ENCODE measurements around the gene FOXA2.
"Not testable (repeated sequence)": the region's sequence is repeated elsewhere in the genome, so short reads cannot be mapped to it uniquely, and the experiment has no call there.

FOXA2 gene

DNA sequence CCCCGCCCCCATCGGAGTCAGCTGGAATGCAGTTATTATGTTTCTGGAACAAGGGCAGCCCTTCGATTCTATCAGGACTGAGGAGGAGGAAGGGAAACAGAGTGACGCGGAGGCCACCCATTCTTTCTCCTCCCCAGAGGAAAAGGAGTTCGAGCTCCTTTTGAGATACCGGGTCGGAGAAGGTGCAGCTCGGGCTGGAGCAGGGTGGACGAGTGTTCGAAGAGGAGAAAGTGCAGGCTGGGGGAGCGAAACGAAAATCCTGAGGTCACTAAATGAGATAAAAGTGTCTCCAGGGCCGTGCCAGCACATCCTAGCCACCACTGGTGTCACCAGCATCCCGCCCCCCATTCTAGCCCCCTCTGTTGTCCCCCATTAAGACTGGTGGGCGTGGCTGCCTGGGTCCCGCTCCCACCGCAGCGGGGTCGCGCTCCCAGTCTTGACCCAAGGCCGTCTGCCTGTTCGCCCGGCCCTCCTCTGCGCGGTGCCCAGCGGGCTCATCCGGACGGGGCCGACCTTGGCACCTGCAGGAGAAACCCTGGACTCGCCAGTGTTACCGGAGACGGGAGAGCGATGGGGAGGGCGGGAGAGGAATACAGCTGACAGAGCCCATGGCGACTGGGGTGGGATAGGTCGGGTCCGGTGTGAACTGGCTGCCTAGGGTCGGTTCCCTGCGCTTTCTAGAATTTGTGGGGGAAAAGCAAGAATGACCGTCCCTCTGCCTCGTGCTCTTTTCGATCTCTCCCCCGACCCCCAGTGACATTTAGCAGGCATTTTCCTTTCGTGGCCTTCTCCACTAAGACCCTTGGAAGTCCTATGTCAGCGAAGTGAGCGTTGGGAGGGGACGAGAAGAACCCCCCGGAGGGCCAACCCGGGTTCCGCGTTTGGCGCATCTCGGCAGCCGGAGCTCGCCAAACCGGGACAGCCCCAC, 16.2 kb downstream of the FOXA2 start:
- DNase-seq = no peak

DNA sequence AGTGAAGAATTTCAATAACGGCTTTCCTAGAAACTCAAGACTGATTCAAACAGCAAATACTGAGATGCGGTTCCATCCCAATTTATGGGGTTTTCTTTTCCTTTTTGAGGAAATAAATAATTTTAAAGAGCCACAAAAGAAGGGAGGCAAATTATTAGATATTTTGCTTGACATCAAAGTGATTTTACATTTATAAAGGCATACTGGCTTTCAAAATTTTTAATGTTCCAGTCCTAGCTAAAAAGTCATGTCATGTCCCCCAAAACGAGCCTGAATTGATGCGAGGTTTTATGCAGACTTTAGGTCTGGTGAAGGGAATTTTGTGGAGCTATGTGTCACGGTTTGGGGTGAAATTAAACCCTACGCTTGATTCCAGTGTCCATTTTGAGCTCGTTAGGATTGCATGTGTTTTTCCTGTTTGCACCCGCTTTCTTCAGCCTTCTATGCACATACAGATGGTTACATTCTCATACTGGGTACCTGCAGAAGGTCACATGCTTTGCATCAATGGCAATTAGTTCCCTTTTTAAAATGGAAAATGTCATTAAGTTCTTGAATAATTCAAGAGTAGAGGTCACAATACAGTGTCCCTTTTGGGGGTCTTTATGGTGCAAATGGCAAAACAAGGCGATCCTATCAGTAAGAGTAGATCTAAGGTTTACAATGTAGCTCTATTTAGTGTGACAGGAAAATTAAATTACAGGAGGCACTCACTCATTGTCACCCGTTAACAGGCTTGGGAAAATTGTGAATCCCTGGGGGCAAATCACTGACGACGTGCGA, 17.3 kb downstream of the FOXA2 start:
- no peak for DNase-seq

DNA sequence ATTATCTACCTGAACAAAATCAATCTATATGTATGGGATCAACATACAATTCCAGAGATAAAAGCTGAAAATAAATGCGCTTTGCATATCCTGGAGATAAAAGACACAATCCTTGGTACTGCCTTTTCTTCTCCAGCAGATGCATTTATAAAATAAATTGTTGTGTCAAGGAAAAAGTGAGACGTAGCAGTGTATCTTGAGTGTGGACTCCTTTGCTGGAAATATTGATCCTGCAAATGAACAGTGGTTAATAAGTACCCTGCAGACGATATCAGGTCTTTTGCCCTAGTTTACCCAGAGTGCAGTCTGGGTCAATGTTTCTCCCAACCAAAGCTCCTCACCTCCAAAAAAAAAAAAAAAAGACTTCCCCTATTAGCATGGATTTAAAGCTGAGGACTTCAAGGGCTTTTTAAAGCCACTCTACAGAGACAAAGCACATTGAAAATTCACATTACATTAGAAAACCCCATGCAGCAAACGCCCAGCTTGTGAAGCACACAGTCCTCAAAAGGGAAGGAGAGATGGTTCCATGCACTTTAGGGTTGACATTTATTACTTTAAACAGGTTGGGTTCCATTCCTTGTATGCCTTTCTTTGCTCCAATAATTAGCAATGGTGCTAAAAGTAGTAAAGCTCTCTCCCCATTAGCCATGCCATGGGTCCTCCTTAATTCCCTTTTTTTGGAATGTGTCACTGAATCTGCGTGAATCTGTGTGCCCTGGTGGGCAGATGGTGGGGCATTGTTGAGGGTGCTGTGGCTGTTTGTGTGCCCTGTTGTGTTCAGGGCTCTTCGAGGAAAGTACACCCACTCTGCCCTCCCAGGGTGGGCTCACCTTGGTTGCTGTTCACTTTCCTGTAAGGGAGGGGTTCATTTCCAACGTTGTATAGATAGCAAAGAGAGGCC, 21.1 kb downstream of the FOXA2 start:
- no peak for DNase-seq

DNA sequence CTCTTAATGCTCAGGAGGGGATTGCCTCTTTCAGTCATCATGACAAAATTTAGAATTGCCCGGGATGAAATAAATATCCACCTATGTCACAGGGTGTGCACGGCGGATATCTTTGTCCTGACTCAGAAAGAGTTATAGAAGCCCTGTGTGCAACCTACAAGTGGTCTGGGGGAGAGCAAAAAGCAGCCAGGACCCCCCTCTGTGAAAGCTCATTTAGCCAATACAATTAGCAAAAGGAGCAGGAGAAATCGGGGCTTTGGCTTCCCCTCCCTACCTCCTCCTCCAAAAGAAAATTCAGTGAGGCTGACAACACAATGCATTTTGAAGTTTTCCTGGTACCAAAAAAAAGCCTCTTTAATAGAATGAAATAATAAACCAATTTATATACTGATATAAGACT, 21.8 kb downstream of the FOXA2 start:
- no peak for DNase-seq

DNA sequence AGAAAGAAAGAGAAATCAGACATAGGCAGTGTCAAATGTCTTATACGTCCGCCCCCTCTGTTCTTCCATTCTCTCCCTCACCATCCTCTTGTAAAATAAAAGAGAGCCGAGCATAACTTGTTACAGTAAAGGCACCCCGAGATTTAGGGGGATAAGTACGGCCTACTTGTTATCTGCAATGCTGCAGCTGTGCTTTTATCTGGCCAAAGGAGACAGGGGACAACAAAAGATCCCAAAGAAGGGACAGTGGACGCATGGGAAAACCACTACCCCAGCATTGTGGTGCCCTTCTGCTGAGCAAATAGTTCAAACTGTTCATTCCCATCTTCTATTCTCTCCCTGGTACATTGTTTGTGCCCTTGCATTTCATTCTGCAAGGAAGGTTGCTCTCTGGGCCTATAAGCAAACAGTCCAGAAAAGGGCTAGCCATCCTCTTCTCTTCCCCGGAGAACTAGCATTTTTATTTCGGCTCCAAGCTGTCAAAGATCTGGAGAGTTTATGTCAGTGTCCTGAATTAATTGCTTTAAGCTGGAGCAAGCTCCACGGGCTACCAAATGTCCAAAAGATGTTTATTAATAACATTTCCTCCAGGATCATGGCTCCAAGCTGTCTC, 22.3 kb downstream of the FOXA2 start:
- no peak for DNase-seq

DNA sequence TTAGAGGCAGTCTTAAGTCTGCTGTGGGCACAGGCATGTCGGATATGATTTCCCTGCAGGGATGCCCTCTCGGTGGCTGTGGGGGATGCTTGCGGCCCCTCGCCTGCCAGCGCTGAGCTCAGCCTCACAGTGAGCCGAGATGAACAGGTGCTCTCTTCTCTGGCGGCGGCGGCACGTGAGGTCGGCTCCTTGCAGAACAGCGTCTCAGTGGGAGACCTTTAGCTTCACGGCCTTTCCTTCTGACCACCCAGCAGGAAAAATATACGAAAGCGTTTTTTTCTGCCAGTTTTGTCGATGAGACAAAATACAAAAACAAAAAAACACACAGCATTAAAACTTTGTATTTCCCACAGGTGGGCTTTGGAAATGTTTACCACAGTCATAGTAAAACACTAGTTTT, 23.6 kb downstream of the FOXA2 start:
- no peak for DNase-seq

DNA sequence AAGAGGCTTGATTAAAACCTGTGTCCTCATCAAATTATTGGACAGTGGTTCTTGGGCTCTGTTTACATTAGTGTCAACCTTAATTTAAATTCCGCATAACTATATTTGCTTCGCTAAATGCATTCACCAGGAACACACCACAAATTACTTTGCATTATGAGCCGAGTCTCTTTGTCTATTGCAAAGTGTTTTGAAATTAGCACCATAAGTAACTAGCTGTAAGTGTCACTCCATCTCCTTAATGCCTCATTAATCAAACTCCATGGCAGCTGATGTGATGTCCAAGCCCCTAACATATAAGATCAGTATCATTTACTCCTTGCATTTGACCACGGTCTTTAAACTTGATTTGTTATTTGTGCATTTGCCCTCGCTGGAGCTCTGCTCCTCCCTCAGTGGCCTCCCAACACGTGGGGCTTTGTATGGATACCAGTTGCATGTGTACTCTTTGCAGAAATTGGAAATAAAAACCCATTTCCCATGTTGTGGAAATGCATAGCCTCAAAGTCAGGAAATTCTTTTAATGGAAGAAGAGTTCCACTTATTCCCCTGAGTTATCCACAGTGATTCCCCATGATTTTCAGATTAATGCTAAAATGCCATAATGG, 24.6 kb downstream of the FOXA2 start:
- DNase-seq = no peak

DNA sequence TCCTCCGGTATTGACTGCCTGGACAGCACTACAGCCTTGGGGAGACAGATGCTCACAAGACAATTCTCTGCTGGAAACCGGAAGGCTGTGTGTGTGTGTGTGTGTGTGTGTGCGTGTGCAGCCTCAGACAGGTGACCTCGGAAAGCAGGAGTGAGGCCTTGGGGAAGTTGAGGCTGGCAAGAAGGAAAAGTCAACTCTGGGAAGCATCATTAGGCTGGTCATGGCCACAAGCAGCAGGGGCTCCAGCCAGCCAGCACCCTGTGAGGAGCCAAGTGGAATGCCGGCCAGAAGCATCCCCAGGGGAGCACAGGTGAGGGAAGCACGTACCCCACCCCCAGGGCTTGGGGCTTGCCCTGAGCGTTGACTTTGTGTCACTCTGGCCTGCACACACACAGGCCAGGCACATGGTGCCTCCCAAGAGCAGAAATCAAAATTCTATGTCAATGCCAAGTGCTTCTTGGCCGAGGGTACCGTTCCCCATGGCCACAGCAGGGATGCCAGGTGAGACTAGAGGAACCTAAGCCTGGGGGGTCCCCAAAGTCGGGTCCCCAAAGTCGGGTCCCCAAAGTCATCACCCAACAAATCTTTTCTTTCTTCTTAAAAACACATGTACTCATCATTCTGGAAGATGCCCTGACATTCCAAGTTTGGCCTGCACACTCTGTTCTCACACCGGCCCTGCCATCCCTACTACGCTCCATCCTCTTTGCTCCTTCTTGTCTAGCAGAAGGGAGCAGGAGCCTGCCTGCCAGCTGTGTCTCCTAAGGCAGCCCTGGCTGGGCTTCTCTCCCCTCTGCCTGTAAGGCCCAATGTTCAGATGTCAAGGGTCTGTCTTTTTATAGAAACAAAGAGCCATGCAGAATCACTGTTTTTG, 26.7 kb downstream of the FOXA2 start:
- DNase-seq = no peak

DNA sequence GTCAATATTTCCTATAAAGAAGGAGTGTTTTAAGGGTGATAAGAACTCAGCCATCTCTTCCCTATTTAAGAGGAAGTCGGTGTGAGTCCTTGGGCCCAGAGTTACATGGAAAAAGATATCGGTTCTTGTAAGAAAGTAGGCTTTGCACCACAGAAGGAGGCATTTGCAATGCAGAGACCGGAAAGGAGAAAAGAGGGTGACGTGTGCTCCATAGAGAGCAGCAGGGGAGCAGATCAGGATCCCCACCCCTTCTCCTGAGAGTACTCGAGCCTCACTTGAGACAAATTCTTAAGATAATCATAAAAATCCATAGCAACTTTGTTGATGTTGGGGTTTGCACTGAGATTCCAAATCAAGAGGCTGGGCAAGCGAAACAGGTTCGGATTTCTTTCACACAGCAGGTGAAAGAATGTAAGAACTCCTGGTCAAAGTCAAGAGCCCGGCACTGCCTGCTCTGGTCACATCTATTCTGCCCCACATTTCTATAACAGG, 27.8 kb downstream of the FOXA2 start:
- DNase-seq = no peak

DNA sequence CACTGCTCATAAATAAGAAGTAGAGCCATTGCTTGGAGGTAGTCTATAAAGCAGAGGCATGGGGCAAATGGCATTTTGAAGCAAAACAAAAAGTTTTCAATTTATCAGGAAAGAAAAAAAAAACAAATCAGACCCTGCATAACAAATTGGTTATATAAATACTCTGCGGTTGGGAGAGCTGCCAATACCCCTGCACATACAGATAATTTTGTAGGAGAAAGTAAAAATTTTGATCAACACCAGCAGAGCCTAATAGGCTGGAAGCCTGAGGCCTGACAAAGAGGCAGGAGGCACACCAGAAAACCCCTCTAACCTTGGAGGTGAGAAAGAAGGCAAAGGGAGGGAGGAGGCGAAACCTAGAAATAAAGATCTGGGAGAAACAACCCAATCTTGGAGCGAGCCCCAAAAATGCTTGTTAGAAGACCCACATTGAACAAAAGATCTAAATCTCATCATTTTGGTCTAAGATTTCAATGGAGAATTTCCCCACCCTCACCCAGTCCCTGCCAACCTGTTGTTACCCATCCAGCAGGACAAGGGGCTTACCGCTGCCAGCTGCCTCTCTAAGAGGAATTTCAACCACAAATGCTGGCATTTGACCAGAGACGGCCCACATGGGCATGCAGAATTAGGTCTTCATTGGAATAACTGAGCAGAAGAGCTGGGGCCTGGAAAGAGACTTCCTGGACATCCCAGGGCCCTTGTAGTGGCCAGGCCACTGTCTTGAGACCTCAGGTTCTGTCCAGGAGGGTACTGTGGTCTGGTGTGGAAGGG, 28.4 kb downstream of the FOXA2 start:
- DNase-seq = no peak

DNA sequence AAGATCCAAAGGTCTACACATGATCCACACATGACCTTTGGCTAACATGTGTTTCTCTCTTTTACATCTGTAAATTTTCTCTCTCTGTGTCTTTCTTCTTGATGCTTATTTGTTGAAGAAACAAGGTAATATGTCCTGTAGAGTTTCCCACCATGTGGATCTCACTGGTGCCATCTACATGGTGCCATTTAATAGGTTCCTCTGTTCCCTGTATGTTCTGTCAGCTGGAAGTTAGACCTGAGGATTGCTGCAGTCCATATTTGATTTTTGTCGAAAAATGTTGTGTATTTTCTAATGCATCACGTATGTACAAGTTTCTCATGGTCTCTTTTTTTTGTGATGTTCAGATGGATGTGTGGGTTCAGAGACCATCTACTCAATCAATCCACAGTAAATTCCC, 30.0 kb downstream of the FOXA2 start:
- DNase-seq = no peak

DNA sequence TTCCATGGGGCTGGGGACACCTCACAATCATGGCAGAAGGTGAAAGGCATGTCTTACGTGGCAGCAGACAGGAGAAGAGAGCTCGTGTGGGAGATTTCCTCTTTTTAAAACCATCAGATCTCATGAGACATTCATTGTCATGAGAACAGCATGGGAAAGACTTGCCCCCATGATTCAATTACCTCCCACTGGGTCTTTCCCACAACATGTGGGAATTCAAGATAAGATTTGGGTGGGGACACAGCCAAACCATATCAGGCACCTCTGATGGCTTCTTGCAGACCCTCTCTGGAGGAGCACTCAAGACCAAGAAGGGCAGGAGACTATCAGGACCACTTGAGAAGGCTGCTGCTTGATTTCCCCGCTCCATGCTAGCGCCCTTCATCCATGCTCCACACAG, 33.9 kb downstream of the FOXA2 start:
- not testable (repeated sequence) for DNase-seq

DNA sequence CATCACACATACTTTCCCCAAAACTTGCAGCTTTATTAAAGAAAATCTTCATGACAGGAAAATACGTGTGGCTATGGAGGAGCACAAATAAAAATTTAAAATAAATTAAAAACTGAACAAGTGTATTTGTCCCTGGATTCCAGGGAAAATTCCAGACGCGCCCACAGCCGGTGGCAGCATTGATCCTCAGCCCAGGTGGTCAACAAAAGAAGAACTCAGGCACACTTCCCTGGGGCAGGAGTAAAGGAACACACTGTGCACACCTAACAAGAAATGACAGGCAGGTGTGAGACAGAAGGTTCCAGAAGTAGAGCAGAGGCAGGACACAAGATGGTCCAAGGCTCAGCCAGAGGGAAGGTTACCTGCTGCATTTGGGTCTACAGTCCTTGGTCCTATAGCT, 36.3 kb downstream of the FOXA2 start:
- DNase-seq = no peak

DNA sequence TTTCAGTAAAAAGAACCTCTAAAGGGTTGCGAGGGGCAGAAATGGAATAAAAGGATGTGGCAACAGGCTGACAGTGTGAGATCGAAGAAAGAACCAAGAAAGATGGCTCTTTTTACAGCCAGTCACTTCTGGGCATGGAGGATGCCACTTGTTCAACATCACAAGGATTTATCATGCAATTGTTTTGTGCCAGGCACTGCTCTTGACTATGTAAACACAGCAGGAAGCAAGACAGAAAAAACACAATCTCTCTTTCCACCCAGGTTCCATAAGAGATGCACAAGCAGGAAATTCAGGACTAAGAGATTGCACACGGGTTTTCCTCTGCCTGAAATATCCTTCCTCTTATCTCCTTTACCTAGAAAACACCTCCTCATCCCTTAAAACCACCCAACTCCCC, 38.0 kb downstream of the FOXA2 start:
- no peak for DNase-seq

DNA sequence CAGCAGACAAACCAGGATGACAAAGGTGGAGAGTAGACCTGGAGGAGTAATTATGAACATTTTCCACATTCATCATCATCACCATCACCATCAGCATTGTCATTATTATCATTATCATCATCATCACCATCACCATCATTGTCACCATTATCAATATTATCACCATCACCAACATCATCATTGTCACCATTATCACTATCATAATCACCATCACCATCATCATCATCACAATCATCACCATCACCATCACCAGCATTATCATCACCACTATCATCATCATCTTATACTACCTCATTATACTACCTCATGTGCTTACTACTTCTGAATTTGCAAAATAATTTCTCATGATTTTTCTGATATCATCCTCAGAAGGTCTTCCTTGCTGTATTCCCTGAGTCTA, 39.3 kb downstream of the FOXA2 start:
- DNase-seq = no peak

DNA sequence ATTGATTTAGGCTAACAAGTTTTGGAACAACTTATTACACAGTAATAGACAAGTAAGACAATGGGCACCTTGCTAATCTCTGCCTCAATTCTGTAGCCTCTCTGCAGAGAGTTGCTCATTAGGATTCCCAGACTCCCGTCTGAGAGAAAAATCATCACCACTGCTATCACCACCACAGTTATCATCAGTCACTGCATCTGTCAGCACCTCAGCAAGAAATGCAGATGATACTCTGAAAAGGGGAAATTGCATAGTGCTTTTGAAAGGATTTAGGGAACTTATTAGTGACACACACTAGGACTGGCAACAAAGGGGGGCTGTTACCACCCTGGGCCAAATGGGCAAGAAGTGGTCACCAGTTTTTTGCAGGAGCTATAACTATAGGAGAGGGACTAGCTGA, 39.9 kb downstream of the FOXA2 start:
- DNase-seq = no peak

DNA sequence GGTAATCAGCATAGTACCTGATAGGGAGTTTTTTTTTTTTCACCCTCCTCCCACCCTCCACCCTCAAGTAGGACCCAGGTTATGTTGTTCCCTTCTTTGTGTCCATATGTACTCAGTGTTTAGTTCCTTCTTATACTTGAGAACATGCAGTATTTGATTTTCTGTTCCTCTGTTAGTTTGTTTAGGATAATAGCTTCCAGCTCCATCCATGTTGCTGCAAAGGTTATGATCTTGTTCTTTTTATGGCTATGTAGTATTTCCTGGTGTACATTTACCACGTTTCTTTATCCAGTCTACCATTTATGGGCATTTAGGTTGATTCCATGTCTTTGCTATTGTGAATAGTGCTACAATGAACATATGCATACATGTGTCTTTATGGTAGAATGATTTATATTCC, 41.9 kb downstream of the FOXA2 start:
- DNase-seq = no peak

DNA sequence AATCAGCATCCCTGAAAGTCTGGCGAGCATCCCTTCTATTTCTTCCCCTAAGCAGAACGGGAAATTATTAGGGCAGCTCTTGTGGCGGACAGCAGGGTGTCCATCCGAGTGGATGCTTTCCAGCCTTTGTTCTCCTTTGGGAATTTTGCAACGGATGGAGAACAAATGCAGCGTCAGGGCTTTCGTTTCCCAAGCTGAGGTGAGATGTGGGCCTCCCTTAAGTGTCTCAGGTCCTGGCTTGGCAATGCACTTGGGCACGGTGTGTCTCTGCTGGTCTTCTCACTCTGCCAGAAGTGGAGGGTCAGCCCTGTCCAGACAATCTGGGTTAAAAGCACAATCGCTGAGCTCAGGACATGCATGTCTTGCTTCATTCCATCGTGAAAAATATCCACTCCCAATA, 43.5 kb downstream of the FOXA2 start:
- no peak for DNase-seq

DNA sequence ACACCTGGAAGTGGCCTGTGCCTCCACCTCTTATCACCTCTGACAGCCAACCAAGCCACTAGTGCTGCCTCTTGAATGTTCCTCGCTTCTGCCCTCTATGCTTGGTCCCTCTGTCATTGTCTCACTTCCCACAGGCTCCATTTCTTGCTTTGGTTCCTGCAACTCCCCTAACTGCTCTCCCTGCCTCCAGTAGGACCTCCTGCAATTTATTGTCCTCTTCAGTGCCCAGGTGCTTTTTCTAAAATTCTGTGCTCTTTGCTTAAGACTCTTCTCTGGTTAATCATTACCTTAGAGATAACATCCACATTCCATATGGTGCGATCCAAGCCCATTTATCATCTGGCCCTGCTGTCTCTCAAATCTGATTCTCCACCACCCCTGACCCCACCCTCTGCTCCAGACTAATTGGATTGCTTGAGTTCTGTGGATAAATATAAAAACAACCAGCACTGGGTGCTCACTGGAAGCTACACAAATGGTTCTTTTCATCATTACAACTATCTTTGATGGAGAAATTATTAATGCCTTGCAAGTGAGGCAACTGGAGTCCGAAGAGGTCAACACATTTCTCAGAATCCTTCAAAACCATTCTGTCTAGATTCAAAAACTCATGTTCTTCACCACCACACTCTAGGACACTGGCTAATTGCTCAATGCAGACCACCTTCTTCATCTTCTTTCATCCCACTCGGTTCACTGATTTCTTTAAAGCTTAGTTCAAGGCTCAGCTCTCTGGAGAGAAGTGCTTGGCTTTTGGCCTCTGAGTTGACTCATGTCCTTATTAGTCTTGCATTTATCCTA, 47.2 kb downstream of the FOXA2 start:
- DNase-seq = no peak
